ENCODE results near the gene SLC4A1. TPM values are rescaled to one million over a fixed set of nuclear protein-coding genes. Genes with fewer than 3 reads are reported as not detected.

Gene SLC4A1
- total and polyA plus RNA-seq, 2 of the 13 experiments (the other 11 are each of a cell fraction or from before 2014, with no cell fraction given): not detected

DNA sequence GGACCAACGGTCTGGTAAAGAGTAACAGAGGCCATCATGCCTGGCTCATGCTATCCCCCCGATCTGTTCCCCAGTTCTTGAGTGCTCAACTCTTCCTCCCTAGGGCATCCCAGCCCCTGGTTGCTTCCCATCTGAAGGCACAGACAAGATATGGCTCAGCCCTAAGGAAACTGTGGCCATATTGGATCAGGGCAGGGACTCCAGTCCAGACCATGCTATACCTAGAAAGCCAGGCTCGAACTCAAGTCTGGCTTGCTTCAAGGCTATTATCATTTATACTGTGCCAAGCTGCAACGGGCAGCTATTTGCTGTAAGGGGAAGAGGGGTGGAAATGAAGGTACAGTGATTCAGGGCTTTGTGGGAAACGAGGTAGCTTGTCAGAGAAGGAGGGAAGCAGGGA is 51.2 kb downstream of the SLC4A1 start:
- Histone ChIP-seq H3K4me3 (replicated peaks in 1 of 3; ENCODE audit: insufficient read depth in 1 of 3, low read depth in 2 of 3, low read length in 3 of 3) (no peak overlapping the region), H3K9me3 (ENCODE audit: low read length) (no peaks in the 10 kb centered on the region), H2AFZ (ENCODE audit: low read length) (no peak overlapping the region), H3K9ac (ENCODE audit: insufficient read depth, low read depth, low read length) (no peak overlapping the region), H3K27me3 (ENCODE audit: control insufficient read depth in 1 of 2, insufficient read depth in 2 of 2, low read length in 2 of 2) (no peaks in the 10 kb centered on the region; a peak in 1 of 5 replicates), H3K4me2 (ENCODE audit: low read depth, low read length) (peak overlapping the region; percentile 97), H3K79me2 (ENCODE audit: insufficient read depth, low read length) (peaks cover 28% of the 10 kb centered on the region), H3K27ac (ENCODE audit: extremely low read length, insufficient read depth, low read length) (no peak overlapping the region), H3K4me1 (ENCODE audit: insufficient read depth, low read length) (peaks cover 17% of the 10 kb centered on the region), H4K20me1 (ENCODE audit: insufficient read depth, low read length) (no peaks in the 10 kb centered on the region; the same call in 1 of the 2 replicates), H3K36me3 (replicated peaks in 1 of 2; ENCODE audit: control insufficient read depth in 1 of 2, insufficient read depth in 2 of 2, low read length in 2 of 2) (peaks cover 23 to 39% of the 10 kb centered on the region in 2 experiments)
- DNase-seq (ENCODE audit: low spot score): no peak
- in situ Hi-C loops (cut with HindIII; ENCODE audit: extremely low pct_ligation_motif_present, low pct_unique_long_range_greater_than_20kb) (no loop called here), intact Hi-C loops (cut with micrococcal nuclease; ENCODE audit: unreplicated experiment) (no loop called here)
- 96% methylated on average over 5 of the region's 5 CpGs for WGBS (ENCODE audit: low lambda C conversion rate)
- TF ChIP-seq ZNF350 (CRISPR knock-in tag; IDR thresholded peaks at IDR 0.05; ENCODE audit: borderline replicate concordance, low read depth) (no peak), KMT2A (CRISPR knock-in tag; IDR thresholded peaks at IDR 0.05) (no peak), FUBP1 (CRISPR knock-in tag; IDR thresholded peaks at IDR 0.05; ENCODE audit: borderline replicate concordance) (no peak), HNRNPUL1 (IDR thresholded peaks at IDR 0.05; ENCODE audit: low read depth, low read length) (no peak), BRD4 (CRISPR knock-in tag; IDR thresholded peaks at IDR 0.05) (0 out of 2 replicates have a peak, but pooled peaks have one; percentile 45), SMARCE1 (IDR thresholded peaks at IDR 0.05; ENCODE audit: borderline replicate concordance) (no peak)
- ATAC-seq: no peak
- ChIA-PET POLR2A (interaction anchor here (0.6 to 1.4 kb wide), 5 partner anchors 10 to 102 kb away, joined by 3 to 5 read pairs (median 4); partner anchors contain the start of gene ATXN7L3), CTCF (ENCODE audit: low intra/inter-chr PET ratio, low total read pairs) (interaction anchor here (2.3 kb wide), 1 partner anchor 13 kb away, joined by 13 read pairs; no protein-coding TSS in a partner anchor)
- no peak for FAIRE-seq
- BruUV-seq (replicated peaks): no TSS peak

- Histone ChIP-seq H3K9ac (ENCODE audit: insufficient read depth, low read depth, low read length) (no peak overlapping the region), H3K4me1 (ENCODE audit: insufficient read depth, low read length) (peaks cover 17% of the 10 kb centered on the region), H3K79me2 (ENCODE audit: insufficient read depth, low read length) (peaks cover 28% of the 10 kb centered on the region), H3K9me3 (ENCODE audit: low read length) (no peaks in the 10 kb centered on the region), H2AFZ (ENCODE audit: low read length) (no peak overlapping the region), H3K36me3 (replicated peaks in 1 of 2; ENCODE audit: control insufficient read depth in 1 of 2, insufficient read depth in 2 of 2, low read length in 2 of 2) (peaks cover 27 to 44% of the 10 kb centered on the region in 2 experiments), H3K4me3 (replicated peaks in 1 of 3; ENCODE audit: insufficient read depth in 1 of 3, low read depth in 2 of 3, low read length in 3 of 3) (no peak overlapping the region), H3K4me2 (ENCODE audit: low read depth, low read length) (no peak overlapping the region), H4K20me1 (ENCODE audit: insufficient read depth, low read length) (no peaks in the 10 kb centered on the region), H3K27me3 (ENCODE audit: control insufficient read depth in 1 of 2, insufficient read depth in 2 of 2, low read length in 2 of 2) (no peaks in the 10 kb centered on the region; a peak in 1 of 5 replicates), H3K27ac (ENCODE audit: extremely low read length, insufficient read depth, low read length) (no peak overlapping the region)
- no peak for FAIRE-seq
- intact Hi-C loops (cut with micrococcal nuclease; ENCODE audit: unreplicated experiment) (no loop called here), in situ Hi-C loops (cut with HindIII; ENCODE audit: extremely low pct_ligation_motif_present, low pct_unique_long_range_greater_than_20kb) (no loop called here)
- TF ChIP-seq REXO4 (CRISPR knock-in tag; IDR thresholded peaks at IDR 0.05; ENCODE audit: borderline replicate concordance) (no peak), SETDB1 (CRISPR knock-in tag; IDR thresholded peaks at IDR 0.05; ENCODE audit: borderline replicate concordance) (no peak), RBM22 (optimal IDR thresholded peaks at IDR 0.05; ENCODE audit: low read length) (peak; percentile 30)
- DNase-seq (ENCODE audit: low spot score): no peak
- POLR2A ChIA-PET: interaction anchor here (1.4 kb wide), 1 partner anchor 10 kb away, joined by 3 read pairs; no protein-coding TSS in a partner anchor
- no TSS peak for BruUV-seq (replicated peaks)
- ATAC-seq: no peak
- WGBS (ENCODE audit: low lambda C conversion rate): 98% methylated on average over 5 of the region's 5 CpGs
- CTCF ChIA-PET (ENCODE audit: low intra/inter-chr PET ratio, low total read pairs): no interaction called here
Observed at GRCh38 chr17:44216173-44216572, 51.8 kb downstream of the SLC4A1 start.
